DMS79 (cell line): Measurements from ENCODE around the gene LRCH1.
A peak's percentile ranks its signal among the peaks of the same experiment; 100 is the strongest.

Experiments used
- DNase-seq: peaks from one replicate; lab custom pipeline; 2025; lab: John Stamatoyannopoulos, UW

The LRCH1 gene

DNA sequence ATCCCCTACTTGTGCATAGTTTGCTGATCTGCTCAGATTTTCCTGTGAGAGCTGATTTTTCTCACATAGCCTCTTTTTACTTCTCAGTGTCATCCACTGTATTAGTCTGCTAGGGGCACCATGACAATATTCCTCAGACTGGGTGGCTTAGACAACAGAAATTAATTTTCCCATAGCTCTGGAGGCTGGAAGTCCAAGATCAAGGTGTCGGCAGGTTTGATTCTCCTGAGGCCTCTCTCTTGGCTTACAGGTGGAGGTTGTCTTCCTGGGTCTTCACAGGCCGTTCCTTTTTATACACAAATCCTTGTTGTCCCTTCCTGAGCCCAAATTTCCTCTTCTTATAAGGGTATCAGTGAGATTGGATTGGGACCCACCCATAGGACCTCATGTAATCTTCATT lies 9.2 kb downstream of the LRCH1 start:
- no peak for DNase-seq

DNA sequence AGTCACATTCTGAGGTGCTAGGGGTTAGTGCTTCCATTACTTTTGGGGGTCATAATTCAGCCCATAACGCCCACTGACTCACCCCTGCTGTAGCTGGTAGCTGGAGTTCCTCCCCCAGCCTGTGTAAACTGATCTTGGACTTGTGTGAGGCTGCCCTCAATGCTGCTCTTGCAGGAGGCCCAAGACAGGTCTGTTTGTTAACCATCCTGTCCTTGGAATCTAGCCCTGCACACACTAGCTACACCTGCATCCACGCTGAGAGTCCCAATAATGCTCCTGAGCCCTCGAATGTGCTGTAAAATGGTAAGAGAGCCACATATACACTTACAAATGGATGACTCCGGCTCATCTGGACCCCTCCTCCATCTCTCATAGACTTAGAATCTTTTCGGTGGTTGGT lies 9.6 kb downstream of the LRCH1 start:
- no peak for DNase-seq

DNA sequence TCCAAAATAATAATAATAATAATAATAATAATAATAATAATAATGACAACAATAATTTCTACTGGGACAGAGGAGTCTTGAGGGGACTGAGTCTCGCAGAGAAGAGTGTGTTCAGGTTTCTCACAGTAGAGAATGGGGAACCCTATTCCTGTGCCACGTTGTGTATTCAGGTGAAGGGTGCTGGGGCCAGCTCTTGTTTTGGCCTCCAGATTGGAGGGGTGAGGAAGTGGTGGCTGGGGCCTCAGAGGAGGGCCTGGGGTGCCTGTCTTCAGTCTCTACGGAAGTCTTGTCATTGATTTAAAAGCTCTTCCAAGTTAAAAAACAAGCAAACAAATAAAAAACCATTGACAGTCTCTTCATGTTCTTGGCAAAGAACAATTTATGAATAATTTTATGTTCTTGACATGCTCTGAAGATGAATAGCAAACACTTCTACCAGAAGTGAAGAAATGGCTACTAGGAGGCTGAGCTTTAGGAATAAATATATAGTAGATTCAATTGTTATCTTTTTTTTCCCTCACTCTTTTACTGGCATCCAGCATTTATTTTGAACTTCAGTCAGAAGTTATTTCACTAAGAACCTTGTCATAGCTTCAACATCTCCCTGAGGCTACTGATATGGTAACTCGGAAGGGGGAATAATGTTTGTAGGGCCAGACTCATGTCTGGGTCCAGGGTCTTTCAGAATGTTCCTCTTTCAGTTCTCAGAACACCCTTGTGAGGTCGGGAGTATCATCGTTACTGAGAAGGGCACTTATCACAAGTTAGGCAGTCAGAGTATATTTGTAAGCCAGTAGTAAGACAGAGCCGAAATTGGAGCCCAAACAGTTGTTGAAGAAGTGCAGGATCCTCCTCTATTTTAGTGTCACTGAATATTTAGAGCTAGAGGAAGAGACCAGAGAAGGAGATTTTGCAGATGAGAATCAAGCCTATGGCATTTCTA lies 13.1 kb downstream of the LRCH1 start:
- peak; percentile 16 for DNase-seq

DNA sequence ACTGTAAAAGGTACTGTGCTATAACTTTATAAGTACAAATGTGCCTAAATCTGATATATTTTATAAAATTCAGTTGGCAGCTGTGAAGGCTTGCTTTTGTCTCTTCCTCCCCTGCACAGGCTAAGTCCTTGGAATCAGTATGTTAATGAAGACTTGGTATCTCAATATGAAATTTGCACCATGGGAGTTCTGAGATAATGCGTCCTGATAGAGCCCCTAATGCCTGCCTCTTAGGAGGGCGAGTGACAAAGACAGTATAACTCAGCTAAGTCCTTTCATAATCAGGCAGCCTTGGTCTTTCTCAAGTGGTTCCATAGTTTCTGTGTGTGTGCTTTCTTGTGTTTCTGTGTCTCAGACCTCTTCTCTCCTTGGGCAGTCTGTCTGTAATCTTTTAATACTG lies 14.7 kb downstream of the LRCH1 start:
- no peak for DNase-seq

DNA sequence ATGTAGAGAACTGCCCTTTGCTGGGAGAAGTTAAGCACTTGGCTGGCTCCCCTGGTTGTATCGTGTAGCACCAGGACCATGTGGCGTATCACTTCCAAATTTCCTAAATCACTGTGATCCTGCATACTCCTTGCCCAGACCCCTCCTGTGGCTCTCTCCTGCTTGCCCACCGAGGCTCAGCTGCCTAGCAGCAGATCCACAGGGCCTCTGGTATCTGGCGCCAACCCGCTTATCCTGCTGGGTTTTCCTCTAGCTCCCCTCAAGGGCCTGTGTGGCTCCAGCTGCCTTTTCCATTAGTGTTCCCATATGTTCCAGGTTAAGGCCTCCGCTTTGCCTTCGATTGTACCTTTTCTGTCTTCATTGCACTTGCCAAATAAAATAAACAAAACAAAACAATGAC lies 16.5 kb downstream of the LRCH1 start:
- no peak for DNase-seq

DNA sequence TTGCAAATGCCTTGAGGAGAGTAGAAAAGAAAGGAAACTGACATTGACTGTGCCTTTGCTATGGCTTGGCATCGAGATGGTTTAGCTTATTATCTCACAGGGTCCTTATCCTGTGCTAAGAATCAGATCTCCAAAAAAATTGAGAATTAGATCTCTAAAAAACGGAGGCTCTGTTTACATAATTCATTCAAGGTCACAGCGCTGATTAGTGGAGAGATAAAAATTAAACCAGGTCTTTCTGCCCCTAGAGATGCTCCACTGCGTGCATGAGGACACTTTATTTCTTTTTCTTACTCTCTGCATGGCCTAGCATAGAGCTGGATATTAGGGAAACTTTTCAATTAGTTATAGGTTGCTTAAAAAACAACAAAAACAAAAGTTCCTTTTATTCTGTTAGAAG lies 17.3 kb downstream of the LRCH1 start:
- no peak for DNase-seq

DNA sequence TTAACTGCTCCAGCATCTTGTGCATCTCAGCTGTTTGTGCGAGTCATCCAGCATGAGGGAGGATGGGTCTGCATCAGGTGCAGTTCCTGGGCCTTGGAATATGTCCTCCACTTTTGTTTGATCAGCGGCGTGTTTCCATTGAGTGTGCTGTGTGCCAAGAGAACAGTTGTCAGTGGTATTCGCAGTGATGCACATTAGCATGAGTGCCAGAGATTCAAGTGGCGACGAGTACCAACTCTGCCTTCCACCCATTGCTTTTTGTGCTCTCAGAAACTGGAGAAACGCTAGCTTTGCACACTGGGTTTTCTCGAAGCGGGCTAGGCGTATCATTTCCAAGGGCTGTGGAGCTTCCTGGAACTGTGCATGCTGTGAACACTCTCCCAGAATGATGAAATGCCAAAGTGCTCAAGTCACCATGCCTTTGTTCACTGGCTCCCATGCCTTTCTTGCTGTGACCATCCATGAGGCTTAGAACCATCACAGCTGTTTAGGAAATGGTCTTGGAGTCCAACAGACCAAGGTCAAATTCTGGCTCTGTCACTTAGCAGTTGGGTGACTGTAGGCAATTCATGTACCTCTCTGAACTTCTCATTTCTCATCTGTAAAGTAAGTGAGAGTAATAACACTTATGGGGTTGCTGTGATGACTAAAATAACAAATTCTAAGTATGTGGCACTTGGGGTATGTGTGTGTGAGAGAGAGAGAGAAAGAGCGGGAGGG lies 18.4 kb downstream of the LRCH1 start:
- DNase-seq: peak; percentile 59

DNA sequence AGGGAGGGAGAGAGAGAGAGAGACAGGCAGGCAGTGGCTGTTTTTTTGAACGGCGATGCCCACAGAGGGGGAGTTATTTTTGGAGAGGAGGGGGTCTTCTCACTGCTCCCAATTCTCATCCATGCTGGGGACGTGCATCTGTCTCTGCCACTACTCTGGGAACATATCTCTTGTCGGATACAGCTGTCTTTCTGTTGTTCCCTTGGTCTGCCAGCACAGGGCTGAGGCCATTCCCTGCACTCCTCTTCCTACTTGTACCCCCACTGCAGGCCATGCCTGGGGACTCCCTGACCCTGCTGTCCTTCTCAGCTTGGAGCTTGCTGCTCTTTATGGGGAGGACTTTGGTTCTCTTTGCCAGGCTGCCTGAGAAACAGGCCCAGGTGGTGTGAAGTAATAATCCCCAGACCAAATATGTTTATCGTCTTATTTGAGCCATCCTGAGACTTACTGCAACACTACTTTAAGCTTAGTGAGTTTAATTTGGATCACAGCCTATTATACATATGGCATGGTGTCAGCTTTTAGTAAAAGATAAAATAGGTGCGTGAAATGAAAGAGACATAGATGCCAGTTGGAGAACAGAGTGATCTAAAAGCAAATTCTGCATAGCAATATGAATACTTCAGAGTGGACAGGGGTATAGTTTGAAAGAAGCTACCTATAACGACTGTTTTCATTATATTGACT lies 19.1 kb downstream of the LRCH1 start:
- no peak for DNase-seq

DNA sequence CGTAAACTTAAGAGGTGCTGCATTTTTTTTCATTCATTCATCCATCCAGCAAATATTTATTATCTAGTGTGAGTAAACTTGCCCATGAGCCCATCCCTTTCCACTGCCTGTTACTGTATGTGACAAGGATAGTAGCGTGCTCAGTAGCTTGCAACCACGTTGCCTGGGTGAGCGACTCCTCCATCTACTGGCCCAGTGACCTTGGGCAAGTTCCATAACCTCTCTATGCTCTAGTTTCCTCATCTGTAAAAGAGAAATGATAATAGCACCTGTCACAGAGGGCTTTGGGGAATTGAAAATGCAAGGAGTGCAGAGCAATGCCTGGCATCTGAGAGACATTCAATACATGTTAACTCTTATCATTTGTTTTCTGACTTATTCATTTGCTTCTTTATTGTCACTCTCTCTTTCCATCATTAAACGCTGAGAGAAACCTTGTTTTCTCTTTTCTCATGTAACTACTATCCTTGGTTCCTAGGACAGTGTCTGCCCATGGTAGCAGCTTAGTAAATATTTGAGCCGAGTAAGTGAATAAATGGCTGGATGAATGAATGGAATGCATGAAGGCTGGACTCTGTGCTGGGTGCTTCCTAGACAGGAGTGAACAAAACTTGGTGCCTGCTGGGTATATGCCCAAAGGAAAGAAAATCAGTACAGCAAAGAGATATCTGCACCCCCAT lies 19.9 kb downstream of the LRCH1 start:
- no peak for DNase-seq

DNA sequence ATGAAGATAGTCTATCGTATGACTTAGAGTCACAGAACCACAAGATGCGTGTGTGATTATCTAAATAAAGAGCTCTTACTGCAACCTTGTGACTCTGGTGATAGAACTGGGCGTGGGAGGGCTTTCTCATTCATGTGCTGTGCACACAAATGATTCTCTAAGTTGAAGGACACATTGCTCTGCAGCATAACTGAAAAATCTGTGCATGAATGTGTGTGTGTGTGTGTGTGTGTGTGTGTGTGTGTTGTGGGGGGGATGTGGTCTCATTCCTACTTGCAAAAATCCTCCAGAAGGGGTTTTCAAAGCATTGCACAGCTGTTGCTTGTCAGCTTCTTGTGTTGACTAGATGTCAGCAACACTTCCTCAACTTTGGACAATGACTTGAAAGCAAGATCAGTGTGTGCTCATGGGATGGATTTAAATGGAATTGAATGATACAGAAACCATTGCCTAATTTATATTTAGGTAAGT lies 22.4 kb downstream of the LRCH1 start:
- no peak for DNase-seq

DNA sequence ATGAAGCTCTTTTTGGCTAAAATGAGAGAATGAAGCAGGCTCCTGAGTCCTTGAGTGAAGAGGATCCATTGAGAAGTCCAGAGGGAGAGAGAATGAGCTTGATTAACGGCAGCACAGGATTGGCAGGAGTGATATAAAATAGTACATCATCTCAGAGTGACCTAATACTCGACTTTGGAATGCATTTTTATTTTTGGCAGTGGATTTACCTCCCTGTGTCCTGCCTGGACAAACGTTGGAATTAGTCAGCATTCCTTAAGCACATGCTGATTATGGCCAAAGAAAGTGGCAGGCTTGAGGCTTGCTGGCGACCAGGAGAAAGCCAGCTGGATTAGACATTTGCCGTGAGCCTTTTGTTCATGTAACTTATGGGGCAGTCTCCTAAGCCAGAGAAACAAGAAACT lies 22.9 kb downstream of the LRCH1 start:
- no peak for DNase-seq

DNA sequence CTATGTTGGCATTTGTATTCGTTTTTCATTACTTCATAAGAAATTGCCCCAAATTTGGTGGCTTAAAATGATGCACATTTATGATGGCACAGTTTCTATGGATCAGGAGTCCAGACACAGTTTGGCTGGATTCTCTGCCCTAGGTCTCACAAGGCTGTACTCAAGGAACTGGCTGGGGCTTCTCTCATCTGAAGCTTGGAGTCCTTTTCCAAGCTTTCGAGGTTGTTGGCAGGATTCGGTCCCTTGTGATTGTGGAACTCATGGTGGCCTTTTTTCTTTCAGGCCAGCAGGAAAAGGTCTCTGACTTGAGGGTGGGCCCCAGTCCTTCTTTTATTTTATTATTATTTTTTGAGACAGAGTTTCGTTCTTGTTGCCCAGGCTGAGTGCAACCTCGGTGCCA lies 23.8 kb downstream of the LRCH1 start:
- no peak for DNase-seq

DNA sequence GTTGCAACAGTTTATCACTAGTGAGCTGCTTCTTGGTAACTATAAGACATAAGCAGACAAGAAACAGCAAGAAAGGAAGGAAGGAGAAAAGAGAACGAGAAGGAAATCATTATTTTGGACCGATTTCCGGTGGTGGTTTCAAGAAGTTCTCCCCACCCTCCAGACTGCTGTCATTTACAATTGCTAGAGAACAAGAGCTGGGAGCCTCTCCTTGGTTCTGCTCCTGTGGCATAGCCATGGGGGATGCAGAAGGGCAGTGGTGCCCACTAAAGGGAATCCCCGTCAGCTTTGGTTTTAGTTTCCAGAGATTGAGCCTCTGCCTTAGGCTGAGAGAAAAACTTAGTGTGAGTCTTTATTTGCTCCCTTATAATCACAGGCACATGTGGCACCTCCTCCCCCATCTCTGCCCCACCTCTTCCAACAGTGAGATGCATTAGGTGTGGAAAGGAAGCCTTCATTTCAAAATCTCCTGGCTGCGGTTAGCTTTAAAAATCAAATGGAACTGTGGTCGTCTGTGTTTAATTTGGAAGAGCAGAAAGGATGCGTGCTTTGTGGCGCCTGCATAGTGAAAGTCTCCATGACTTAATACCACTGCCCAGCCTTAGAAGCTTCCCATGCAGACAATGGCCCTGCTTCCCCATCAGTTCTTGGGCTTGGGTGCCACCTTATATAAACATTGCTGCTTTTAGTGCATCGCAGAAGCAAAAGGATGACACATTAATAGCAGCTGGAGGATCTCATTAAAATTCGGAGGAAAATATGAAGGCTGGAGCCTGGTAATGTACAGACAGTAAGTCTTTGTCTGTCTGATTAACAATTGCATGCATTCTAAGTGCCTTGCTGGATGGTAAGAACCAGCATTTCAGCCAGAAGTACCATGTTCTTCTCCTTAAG lies 25.0 kb downstream of the LRCH1 start:
- no peak for DNase-seq

DNA sequence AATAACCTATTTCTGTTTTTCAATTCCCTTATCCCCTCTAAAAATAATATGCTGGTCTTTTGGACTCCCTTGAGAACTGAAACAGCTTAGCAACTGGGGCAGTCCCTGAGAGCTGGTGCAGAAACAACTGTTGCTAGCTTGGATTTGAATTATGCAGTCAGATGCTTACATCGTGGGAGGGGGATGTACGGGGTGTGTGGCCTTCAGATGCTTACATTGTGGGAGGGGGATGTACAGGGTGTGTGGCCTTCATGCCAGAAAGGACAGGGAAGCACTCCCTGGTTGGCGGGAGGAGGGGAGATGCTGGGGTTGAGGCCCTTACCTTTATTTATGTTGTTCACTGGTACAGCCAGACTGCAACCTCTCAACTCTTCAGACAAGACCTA lies 25.6 kb downstream of the LRCH1 start:
- DNase-seq: no peak

DNA sequence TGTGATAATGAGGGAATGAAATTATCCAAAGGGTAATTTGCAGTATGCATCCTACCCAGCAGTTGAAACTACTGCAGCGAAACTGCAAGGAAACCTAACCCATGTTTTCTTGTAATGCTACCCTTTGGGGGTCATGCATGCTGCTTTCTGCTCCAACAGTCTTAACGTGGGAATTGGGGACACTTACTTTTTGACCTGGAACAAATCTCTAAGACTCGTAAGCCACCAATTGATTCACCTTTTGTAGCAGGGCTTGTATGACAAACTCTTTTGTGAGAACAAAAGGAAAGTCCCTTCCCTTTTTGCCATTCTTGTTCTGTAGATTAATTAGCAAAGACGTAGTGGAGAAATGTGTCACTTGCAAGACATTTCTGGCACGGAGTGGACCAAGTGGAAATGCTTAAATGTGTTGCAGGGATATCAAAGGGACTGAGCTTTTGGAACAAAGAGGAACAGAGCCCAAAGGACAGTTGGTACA lies 27.4 kb downstream of the LRCH1 start:
- DNase-seq: no peak

DNA sequence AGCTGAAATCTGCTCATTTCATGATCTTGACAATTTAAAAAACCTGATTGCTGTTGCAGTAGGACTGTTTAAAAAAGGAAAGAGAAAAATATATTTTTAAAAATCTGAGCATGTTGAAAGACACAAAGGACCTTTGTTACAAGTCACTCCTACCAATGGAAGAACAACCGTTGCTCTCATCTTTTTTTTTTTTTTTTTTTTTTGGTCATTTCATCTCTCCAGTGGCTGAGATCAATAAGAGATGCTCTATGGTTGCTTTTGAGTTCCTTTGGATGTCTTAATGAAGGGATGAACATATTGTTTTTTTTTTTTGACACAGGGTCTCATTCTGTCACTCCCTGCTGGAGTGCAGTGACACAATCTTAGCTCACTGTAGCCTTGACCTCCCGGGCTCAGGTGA lies 29.2 kb downstream of the LRCH1 start:
- DNase-seq: no peak

DNA sequence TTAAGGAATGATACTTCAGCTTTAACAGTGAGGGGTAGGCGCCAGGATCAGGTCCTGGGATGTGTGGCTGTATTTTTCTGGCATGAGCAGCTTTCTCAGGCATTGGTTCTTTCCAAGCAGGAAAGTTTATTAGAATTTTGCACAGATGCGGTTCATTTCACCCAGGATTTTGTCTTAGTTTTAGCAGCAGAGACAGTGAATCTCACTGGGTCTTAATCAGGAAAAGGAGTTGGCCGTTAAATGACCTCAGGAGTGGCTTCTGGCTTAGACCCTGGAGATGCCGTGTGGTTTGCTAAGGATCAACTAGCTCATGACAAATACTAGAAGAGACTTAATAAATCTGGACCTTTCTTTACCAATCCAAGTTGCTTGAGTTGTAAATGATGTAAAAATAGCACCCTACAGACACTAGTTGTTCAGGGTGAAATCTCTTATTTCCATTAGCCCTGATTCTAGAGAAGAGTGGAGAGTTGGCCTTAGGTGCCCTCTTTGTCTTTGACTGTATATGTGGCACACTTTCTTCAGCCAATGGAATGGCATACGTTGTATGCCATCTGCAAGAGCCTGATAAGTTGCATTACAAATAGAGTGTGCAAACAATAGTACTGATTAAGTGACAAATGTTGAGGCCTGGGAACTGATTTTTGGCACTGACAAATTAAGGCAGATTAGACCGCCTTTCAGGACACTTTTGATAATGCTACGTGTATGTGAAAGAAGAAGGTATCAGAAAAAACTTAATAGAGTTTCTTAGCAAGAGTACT lies 34.0 kb downstream of the LRCH1 start:
- no peak for DNase-seq

DNA sequence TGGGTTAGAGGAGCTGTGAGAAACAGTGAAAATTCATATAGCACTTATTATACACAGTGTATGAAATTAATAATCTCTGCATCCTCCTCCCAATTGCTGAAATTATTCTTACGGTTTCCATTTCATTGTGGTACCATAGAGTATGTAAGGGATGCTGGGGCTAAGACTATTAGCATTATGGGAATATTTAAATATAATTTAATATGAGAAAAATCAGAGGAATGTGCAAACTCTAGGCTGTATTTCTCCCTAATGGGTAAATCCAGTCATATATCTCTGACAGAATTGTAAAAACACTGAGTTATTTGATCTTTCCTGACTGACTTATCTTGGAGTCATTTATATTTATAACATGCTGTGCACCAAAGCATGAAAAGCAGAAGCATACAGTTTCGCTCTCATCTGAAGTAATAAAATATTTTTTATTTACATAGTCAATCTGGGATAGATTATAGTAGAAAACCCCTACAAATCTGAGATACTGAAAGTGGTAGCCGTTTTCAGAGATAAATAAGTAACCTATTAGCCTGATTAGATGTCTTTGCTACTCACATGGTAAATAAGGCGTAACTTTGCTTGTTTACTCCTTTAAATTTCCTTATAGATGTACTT lies 34.9 kb downstream of the LRCH1 start:
- DNase-seq: no peak

DNA sequence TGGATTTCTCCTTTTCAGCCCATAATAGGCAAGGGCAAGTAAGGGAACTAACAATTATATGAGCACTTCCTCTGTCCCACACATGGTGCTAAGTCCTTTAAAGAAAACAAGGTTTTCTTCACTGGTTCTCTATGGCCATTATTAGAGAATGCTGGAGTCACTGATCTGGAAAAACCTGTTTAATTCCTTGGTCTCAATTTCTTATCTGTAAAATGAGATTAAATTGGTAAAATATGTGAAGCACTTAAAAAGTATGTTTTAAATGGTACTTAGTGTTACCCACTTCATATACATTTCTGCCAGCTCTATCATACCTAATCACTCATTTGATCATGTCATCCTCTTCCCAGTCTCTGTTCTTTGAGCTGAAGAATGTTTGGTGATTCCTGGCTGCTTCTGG lies 39.4 kb downstream of the LRCH1 start:
- no peak for DNase-seq

DNA sequence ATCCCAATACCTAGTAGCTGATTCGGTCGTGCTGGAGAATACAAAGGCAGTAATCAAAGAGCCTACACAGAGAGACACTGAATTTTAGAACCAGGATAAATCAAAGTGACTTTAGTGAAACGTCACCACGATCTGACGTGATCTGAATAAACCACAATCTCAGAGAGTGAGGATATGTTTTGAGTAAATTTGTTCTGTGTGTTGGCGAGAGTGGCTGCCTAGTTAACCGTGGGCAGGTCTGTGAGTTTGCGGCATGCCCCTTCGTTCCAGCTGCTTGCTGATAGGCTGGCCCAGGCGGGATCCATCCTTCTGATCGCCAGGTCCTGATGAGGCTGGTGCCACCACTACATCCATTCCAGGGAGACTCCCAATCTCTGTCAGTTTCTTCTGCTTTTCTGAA lies 40.4 kb downstream of the LRCH1 start:
- no peak for DNase-seq
